GM12873 (cell line): Measurements from ENCODE around the gene ZEB1.

Source experiments
- CTCF ChIP-seq: IDR thresholded peaks from 2 replicates; pipeline ENCODE4 v1.5.1; 2012; ENCODE audit warnings: low read depth, mild to moderate bottlenecking, moderate library complexity, low read length, control low read depth; ENCODE audit not compliant: insufficient read depth; ENCODE audit errors: missing control alignments

ZEB1 gene

GRCh38 chr10:31318382-31318853 lies 598 bp upstream of the ZEB1 start:
- no peak for TF ChIP-seq CTCF

GRCh38 chr10:31319602-31320549 lies 860 bp downstream of the ZEB1 start:
- no peak for TF ChIP-seq CTCF

GRCh38 chr10:31320550-31321211 lies 1.7 kb downstream of the ZEB1 start:
- TF ChIP-seq CTCF = no peak

- no peak for TF ChIP-seq CTCF
These were observed 2.5 kb downstream of the ZEB1 start for GRCh38 chr10:31321396-31321941.

GRCh38 chr10:31322647-31323046 lies 3.6 kb downstream of the ZEB1 start:
- peak; percentile 61 for TF ChIP-seq CTCF

GRCh38 chr10:31340343-31340742 lies 21.3 kb downstream of the ZEB1 start:
- no peak for TF ChIP-seq CTCF

DNA sequence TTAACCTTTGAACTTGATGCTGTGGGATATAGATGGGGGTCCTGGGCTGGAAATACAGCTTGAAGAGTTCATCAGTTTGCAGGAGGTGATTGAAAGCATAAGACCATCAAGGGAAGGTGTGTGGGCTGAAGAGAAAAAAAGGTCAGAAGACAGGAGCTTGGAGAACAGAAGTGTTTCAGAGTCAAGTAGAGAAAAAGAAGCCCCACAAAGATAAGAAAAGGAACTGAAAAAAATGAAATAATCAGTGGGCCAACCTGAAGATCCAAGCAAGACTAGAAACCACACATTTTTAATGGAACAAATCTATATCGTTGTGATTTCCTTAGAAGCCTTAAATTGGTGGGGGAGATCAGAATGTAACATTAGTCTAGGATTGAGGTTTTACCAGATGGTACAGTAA lies 22.5 kb downstream of the ZEB1 start:
- no peak for TF ChIP-seq CTCF
